ENCODE results near the gene GPC6.

The GPC6 gene

DNA sequence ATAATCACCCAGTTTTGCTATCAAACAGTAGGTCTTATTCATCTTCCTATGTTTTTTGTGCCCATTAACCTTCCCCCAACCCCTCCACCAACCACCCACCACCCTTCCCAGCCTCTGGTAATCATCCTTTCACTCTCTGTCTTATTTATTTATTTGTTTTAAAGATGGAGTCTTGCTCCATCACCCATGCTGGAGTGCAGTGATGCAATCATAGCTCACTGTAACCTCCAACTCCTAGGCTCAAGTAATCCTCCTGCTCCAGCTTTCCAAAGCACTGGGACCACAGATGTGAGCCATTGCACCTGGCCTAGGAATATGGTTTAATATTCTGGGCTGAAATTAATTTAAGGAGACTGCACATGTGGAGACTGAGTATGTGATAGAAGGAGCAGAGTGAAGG lies 527.0 kb downstream of the GPC6 start:
- no peak for DNase-seq

DNA sequence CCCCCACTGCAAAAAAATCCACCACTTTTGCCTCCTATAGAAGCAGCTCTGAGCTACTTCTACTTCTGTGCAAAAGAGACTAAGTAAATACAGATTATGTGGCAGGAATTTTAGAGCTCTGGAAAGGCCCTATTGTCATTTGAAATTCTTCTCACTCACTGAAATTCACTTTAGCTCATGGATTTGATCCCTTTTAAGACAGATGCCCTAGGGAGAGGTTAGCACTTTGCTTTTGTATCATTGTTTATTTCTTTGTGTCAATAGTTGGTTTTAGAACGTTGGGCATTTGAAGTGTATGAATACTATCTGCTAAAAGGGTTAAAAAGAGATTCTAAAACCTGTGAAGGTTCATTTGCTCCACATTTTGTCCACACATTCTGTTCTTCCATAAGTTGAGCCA lies 528.7 kb downstream of the GPC6 start:
- DNase-seq, result no peak

DNA sequence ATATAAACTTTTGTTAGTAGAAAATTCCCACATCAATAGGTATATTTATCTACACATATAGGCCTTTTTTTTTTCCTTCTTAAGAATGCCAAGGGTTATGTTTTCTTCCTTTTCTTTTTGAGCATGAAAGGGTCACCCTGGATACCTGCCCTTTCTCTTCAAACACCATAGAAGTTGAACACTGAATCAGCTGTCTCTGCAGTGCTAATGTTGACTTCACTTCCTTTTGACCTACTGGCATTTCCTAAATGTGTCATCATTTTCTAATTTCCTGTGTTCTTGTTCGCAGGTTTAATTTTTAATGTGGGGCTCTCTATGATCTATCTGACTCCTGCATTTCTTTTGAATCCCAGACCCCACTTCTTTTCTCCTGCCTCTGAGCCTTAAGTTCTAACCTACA lies 532.0 kb downstream of the GPC6 start:
- DNase-seq, result no peak

DNA sequence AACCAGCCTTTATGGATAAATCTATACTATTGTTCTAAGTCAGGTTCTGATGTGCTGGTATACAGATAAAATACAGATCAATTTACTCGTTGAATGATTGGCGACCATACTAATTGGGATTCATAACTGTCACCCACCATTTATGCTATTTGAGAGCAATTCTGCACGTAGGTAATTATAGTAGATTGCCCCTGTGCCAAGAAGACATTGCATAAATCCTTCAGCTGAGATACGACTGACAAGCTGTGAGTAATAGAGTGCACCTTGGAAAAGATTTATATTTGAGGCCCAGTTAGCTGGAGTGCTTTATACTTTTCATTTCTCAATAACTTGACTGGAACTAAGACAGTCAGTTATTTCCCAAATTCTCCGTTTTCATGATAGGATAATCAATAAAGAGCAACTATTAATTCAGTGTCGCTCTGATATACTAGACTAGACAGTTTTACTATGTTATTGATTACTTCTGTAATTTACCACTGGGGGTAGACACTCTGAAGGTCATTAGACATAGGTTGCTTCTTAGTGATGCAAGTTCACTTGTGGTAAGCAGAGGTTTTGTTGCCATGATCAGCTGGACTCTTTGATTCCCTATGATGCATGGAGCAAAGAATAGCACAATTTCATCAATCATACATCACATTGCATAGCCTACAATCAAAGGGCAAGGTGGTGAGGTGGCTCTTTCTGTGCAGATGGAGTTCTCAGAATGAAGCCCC lies 536.3 kb downstream of the GPC6 start:
- no peak for DNase-seq

DNA sequence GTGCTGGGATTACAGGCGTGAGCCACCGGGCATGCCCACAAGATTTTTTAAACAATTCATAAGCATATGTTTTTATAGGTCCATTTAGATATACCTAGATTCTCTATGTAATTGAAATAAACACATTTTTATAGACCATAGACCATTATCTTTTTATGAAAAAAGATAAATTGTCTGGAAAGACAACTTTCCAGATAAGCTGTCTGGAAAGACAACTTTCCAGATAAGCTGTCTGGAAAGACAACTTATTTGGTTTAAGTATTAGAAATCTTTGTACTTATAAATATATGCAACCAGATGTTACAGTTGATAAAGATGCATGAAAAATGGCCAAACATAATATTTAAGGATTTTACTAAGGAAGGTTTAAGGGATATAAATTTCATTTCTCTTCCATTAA lies 538.5 kb downstream of the GPC6 start:
- DNase-seq, result no peak

DNA sequence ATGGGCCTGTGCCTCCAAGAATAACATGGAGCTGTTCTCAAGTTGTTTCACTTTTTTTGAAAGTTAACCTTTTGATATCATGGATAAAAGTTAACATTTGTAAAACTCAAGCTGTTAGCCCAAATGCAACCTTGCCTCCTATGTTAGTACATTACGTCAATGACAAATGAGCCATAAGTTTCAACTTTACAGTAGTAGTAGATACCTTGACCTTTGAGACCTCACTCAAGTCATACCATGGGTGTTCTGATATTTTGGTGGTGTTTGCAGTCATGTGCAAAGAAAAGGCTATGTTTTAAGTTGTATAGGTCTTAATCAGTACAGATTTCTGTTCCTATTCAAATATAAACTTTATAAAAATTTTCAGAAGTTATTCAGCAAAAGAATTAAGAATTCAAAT lies 539.2 kb downstream of the GPC6 start:
- no peak for DNase-seq

DNA sequence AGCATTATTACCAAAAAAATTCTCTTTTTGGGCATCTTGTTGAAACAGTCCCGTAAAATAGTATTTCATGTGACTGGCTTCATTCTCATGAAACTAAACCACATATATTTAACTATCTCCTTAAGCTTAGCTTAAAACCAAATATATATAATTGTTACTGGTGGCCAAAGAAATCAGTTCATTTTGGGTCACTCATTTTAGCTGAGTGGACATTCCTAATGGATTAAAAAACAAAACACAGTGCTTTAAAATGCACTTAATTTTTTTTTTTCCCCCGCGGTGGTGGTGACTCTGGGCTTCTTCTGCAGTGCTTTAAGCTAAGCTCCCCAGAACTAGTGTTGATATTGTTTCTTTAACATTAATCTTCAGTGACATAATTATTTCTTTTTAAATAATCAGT lies 540.1 kb downstream of the GPC6 start:
- no peak for DNase-seq

DNA sequence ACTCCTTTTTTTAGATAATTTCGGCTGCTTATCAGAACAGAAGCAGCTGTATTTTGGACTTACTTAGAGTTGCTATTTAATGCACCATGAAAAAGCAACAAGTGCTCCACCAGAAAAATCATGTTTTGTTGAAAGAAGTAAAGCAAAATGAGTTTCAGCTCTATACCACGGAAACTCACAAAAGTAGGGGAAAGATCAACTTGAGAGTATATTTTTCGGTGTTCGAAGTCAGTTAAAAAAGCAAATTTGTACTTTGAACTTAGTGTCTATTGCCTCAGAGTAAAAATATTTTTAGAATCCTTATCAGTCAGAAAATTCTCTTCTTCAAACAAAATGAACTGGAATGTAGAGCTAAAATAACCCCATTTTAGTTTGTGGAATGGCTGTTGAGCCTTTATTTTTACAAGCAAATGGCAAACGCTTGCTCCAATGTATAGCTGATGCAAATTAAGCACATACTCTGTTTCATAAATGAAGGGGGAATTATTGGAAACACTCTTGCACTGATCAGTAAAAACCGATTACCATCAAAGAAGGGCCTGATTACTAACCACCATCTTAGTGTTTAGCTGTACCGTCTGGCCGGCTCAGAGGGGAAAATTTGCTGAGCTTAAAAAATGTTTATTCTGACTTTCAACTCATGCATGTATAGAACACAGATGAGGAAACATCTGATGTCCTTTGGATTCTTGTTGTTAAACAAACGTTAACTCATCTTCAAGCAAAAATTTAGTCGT lies 540.7 kb downstream of the GPC6 start:
- no peak for DNase-seq

DNA sequence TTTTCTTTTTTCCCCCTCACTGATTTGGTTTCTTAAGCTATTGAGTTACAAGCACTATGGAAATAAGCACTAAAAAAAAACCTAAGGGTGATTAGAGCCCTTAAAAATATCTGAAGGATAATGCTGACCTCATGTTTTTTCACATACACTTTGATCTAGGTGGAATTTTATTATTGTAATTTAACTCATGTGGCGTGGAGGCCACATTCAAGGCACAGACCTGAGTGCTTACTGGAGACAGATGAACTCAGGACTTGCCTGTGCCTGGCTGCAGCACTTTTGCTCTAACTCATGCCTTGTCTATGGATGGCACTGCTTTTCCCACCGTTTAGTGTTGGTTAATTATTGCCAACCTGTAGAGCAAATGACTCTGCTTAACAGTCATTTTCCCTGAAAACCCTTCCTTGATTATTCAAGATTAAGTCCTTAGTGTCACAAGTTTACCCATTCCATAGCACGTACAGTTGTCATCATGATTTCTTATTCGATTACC lies 541.4 kb downstream of the GPC6 start:
- DNase-seq, result no peak

DNA sequence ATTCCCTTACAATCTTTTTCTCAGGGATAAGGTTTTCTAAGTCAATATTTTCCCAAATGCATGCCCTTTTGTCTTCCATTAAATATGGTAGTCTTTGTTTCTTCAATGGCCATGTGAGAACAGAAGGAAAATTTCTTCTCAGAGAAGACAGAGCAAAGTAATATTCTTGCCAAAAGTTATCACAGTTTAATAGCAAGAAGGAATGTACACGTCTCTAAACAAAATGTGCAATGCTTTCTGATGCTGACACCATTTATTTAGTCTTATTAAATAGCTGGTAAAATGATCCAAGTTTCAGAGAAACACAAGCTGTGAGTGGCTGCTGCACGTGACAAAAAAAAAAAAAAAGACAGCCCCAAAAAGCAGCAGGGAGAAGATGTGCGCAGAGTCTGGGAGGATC lies 542.5 kb downstream of the GPC6 start:
- DNase-seq, result no peak

DNA sequence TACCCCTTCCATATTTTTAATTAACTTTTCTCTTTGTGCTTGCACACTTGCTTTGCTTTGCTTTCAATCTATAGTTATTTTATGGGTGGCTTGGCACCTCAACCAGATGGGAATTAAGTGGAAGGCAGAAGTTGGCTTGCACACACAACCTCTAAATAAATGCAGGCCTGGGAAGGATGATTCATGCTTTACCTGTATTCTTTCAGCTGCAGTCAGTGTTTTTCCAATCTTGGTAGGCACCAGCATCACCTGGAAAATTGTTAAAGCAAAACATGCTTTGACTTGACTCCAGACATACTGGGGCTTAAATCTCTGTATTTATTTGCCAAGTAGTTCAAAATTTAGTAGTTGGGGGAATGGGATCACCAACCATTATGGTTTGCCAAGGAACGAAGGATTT lies 543.0 kb downstream of the GPC6 start:
- no peak for DNase-seq

DNA sequence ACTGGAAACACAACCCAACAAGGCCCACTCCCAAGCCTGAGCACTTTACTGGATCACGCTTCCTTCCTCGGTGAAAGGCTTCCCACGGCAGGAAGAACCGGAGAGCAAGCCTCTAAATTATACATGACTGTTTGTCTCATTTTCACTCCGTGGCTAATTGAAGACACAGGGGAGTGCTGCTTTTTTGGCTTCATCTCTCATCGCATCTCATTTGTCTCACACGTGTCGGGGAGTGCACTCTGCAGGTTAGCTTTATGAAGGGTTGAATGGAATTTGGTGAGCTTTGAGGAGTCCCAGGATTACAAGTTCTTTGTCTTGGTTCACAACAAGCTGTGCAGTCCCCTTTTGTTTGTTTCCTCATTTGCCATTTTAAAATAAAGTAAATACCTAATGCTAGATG lies 544.6 kb downstream of the GPC6 start:
- no peak for DNase-seq

DNA sequence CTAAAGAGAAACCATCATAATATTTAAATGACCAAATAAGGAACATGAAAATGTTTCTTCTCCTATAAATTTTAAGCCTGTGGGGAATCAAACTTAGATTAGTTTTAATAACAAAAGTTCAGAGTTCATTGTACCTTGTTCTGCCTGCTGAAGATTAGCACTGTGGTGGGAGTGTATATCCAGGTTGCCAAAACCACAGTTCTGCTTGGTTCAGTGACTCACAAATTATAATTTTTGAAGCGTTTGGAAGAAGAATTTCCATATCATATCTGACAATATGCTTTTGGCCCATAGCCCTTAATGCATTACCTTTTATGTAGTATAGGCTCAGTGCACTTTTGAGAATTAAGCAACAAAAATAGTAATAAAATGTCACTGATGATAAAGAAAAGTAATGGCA lies 545.2 kb downstream of the GPC6 start:
- DNase-seq, result no peak

DNA sequence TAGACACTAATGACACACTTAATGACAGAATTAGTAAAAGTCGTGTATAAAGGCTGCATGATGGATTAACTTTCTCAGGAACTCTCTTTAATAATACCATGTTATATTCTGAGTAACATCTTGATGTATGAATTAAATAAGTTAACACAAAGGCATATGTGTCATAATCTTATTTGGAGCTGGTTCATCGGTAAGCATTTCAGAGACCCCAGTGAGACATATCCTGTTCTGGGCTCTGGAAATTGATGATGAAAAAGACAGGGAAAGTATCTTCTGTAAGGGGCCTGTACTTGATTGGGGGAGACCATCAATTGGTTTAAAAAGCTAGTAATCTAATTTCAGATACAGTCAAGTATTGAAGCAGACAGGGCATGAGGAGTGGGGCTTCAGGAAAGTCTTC lies 547.9 kb downstream of the GPC6 start:
- no peak for DNase-seq

DNA sequence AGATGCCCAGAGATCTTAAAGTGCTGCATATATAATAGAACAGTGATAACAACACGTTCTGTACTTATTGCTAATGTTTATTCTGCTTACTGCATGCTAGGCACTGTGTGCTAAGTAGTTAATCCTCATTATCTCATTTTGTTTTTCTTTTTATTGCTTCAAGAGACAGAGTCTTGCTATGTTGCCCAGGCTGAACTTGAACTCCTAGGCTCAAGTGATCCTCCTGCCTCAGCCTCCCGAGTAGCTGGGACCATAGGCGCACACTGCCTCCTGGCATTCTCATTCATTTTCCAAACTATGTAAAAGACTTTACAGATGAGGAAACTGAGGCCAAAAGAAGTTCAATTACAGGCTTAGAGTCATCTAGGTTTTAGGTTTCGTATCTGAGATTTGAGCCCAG lies 548.4 kb downstream of the GPC6 start:
- no peak for DNase-seq

DNA sequence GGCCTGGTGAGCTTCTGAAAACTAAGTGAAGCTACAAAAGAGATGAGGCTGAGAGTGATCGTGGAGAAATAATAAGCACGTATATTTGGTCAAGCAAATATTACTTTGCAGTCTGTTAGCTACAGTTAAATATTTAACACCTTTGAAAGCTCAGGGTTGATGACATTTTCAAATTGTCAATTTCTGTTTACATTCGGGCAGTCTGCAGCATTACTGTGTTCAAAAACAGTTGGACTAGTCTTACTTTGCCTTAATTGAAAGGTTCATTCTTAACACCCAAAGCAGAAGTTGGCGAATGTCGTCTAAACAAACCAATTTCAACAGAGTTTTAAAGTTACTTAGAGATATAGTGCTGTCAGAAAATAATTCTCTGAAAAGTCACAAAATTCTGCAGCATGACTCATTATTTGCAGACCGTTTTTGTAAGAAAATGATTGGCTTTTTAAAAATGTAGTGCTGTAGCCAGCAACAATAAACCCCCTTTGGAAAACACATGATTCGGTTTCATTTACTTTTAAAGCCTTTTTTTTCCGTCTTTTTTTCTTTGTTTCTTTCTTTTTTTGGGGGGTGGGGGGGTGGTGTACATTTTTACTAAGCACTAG lies 549.0 kb downstream of the GPC6 start:
- DNase-seq, result no peak

DNA sequence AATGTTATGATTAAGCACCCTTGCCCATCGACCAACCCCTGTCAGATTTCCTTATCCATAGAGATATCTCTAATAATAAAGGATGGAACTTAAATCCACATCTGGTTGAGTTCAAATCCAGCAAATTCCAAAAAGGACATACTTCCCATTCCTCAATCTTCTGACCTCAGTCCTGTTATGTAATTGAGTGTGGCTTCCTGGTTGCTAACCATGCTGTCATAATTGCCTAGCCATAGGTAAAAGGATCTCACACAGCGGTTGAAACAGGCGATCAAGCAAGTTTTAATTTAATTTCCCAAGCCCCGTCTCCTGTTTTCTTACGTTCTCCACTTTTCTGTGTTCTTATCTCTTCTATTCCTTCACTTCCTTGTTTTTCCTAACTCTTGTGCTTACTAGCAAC lies 550.3 kb downstream of the GPC6 start:
- DNase-seq, result no peak

DNA sequence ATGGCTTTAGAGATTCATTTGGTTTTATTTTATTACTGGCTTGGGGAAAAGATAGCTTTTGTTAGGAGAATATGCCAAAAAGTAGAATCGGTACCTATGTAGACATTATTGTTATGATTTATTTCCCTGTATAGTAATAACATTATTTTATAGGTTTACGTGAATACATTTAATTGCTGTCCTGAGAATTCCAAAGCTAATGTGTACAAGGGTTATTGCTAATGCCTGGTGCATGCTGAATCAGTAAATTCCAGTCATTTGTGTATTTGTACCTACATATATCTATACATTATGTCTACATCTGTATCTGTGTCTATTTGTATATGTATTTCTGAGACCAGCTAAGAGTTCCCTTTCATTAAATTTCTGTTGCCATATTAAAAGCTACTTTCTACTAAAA lies 550.9 kb downstream of the GPC6 start:
- no peak for DNase-seq

DNA sequence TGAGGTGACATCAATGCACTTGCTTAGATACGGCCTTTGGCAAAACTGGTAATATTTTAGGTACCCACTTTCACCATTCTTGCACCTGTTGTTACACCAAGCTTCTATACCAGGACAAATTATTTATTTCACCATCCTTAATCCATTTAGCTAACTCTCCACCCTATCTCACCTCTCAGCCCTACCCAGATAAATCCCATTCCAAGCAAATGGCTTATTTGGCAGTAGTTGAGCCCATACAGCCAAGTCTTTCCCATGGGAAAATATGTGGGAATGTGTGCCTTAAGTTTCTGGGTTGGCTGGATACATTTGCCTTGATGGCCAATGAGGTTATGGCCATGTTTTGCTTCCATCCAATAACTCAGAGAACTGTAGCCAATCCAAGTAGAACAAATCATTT lies 551.9 kb downstream of the GPC6 start:
- DNase-seq, result no peak

DNA sequence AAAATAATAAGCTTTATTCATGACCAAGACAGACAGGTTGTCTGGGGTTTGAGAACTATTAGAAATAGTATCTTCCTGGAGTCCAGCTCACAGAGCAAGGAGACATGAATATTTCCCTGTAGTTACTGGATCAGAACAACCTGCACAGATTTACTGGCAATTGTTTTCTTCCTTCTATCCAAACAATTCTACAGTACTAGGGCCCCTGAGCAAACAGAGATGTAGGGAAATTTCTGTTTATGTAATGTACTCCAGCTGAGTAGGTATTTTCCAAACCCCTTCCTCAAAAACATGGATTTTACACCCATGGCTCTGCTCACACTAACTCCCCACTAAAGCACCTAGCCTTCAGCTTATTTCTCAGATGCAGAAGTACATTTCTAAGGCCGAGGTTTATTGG lies 557.6 kb downstream of the GPC6 start:
- DNase-seq, result no peak

DNA sequence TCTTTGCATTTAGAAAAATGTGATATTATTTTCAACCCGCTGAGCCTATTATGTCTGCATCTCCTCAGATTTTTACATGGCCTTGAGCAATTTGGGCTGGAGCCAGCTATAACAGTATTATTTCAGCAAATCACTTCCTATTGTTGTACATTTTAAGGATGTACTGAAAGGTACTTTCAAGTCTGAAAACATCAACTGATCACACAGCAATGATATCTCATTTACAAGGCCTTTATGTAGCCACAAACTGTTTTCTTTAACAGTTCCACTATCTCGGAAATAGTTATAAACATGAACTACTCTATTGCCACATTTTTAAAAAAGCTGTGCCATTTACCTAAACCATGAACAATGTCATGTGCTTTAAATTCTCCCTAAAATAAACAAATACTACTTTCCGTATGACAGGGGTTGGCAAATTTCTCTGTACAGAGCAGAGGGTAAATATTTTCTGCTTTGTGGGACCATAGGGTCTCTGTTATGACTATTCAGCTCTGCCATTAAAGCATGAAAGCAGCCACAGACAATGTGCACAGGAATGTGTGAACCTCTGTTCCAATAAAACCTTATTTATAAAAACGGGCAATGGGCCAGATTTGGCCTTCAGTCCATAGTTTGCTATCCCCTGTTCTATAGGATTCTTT lies 560.4 kb downstream of the GPC6 start:
- no peak for DNase-seq

DNA sequence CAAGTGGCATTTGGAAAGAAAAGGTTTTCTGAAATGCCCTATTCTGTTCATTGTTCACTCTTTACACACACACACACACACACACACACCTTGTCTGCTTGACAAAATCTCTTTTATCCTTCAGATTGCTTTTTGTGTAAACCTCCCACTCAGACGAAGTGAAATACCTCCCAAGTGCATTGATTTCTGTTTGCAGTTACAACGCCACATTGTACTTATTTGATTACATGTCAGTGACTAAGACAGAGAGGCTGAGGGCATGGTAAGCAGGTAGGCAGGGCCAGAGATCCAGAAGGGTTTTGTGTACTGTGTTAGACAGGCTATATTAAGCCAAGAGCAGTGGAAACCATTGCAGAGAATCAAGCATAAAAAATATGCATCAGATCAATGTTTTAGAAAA lies 561.8 kb downstream of the GPC6 start:
- no peak for DNase-seq

DNA sequence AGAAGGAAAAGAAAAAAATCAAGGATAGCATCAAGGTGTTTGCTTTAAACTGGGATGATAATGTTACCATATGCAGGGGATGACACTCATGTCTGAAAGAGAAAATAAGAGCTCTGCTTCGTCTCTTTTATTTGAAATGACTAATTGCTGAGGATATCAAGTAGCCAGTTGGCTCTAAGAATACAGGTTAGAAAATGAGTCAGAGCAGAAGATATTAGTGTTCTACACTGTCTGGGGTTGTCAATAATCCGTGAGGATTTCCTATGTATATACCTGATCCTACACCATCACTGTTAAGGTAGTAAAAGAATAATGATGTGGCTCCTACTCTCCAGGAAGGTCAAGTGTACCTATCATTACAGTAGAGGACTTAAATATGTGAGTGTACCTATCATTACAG lies 562.5 kb downstream of the GPC6 start:
- DNase-seq, result no peak
